ENCODE results near the gene NHERF2. TPM values are rescaled to one million over a fixed set of nuclear protein-coding genes. Genes with fewer than 3 reads are reported as not detected.

Gene NHERF2
- total and polyA plus RNA-seq, 2 of the 4 experiments (the other 2 are of a cell fraction): 18.6 to 77.8 TPM

DNA sequence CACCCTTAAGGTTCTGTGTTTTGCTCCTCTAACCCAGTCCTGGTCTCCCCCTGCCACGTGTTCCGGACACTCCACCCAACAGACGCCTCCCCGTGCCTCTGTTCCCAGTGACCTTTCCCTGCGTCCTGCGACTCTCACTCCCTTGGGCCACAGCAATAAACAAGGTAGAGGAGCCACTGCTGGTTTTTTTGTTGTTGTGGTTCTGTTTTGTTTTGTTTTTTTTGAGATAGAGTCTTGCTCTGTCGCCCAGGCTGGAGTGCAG is 10.8 kb upstream of the NHERF2 start:
- no peak overlapping the region for H4K5ac ChIP-seq (ENCODE audit: low read depth, low read length)
- no peak overlapping the region for H3K56ac ChIP-seq (ENCODE audit: extremely low read depth, insufficient read depth, low read length)
- H3K4me1 ChIP-seq (ENCODE audit: control insufficient read depth, insufficient read depth, low read length): peaks cover 3% of the 10 kb centered on the region; the same call in 1 of the 2 replicates
- H3K9me1 ChIP-seq (ENCODE audit: insufficient read depth, low read length): peaks cover 6% of the 10 kb centered on the region
- no peaks in the 10 kb centered on the region for H3K9me3 ChIP-seq (ENCODE audit: control insufficient read depth, insufficient read depth, low read length)
- no peak overlapping the region; the same call in 1 of the 2 replicates for H3K23ac ChIP-seq (ENCODE audit: low read depth, low read length)
- ATAC-seq (ENCODE audit: low read depth) (no peak), DNase-seq (no peak)
- no peak overlapping the region for H4K8ac ChIP-seq (ENCODE audit: low read depth in 2 of 2, low read length in 2 of 2)
- dilution Hi-C loops (cut with HindIII; ENCODE audit: low sequenced_read_pairs, unreplicated experiment) (no loop called here), intact Hi-C loops (cut with micrococcal nuclease) (no loop called here), in situ Hi-C loops (cut with MboI; ENCODE audit: low sequenced_read_pairs) (no loop called here)
- H2AK5ac ChIP-seq (ENCODE audit: low read depth, low read length): peak overlapping the region; percentile 74
- POLR2A ChIA-PET (ENCODE audit: unreplicated experiment): no interaction called here
- H4K91ac ChIP-seq (ENCODE audit: insufficient read depth, low read depth, low read length): peak overlapping the region; percentile 6; the same call in 1 of the 2 replicates
- H2BK120ac ChIP-seq (ENCODE audit: low read depth, low read length): peak overlapping the region; percentile 14
- H2AK9ac ChIP-seq (replicated peaks; ENCODE audit: low read depth, low read length, poor library complexity): peak overlapping the region; percentile 72
- H4K20me1 ChIP-seq (ENCODE audit: insufficient read depth, low read length): no peaks in the 10 kb centered on the region
- CTCF ChIA-PET: interaction anchor here (1.4 kb wide), 1 partner anchor 125 kb away, joined by 3 read pairs; no protein-coding TSS in a partner anchor
- H3K36me3 ChIP-seq (ENCODE audit: control insufficient read depth, insufficient read depth, low read length): no peaks in the 10 kb centered on the region
- no peak overlapping the region; the same call in 2 of the 3 replicates for H2BK15ac ChIP-seq (ENCODE audit: low read depth, low read length)
- no peak overlapping the region for H2BK5ac ChIP-seq (ENCODE audit: low read depth, low read length, poor library complexity, severe bottlenecking)
- H3K79me1 ChIP-seq (ENCODE audit: low read depth in 1 of 2, low read length in 2 of 2): peaks cover 0 to 2% of the 10 kb centered on the region in 2 experiments; a peak in 2 of 4 replicates
- peak overlapping the region; percentile 81 for H3K4ac ChIP-seq (ENCODE audit: low read depth, low read length)
- no peak overlapping the region for H3K4me2 ChIP-seq (ENCODE audit: low read depth, low read length)
- peak overlapping the region; percentile 72 for H2AFZ ChIP-seq (replicated peaks; ENCODE audit: low read length, poor library complexity)
- peaks cover 18% of the 10 kb centered on the region; the same call in 1 of the 2 replicates for H3K27me3 ChIP-seq (ENCODE audit: control insufficient read depth, insufficient read depth, low read length)
- H3K14ac ChIP-seq (replicated peaks; ENCODE audit: low read depth, low read length): peak overlapping the region; percentile 76; the same call in 1 of the 2 replicates
- H3K18ac ChIP-seq (ENCODE audit: low read depth, low read length): no peak overlapping the region
- TF ChIP-seq NFE2L2 (IDR thresholded peaks at IDR 0.05; ENCODE audit: low read depth, low read length) (no peak), FOS (IDR thresholded peaks at IDR 0.05; ENCODE audit: low read depth, low read length) (no peak), BHLHE40 (IDR thresholded peaks at IDR 0.05; ENCODE audit: low read depth, low read length) (no peak), RFX5 (IDR thresholded peaks at IDR 0.05; ENCODE audit: low read depth, low read length) (no peak), MXI1 (IDR thresholded peaks at IDR 0.05; ENCODE audit: borderline replicate concordance, low read depth, low read length) (no peak), RAD21 (IDR thresholded peaks at IDR 0.05; ENCODE audit: low read length) (no peak), MAZ (IDR thresholded peaks at IDR 0.05; ENCODE audit: borderline replicate concordance, low read depth, low read length) (no peak), RCOR1 (IDR thresholded peaks at IDR 0.05; ENCODE audit: insufficient replicate concordance, low read length) (no peak)
- TF ChIP-seq, protein P1, sequence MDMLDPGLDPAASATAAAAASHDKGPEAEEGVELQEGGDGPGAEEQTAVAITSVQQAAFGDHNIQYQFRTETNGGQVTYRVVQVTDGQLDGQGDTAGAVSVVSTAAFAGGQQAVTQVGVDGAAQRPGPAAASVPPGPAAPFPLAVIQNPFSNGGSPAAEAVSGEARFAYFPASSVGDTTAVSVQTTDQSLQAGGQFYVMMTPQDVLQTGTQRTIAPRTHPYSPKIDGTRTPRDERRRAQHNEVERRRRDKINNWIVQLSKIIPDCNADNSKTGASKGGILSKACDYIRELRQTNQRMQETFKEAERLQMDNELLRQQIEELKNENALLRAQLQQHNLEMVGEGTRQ (IDR thresholded peaks at IDR 0.05; ENCODE audit: low read depth, low read length): no peak
- H3K27ac ChIP-seq (ENCODE audit: insufficient read depth, low read length): no peak overlapping the region
- H3K9ac ChIP-seq (ENCODE audit: low read depth, low read length): no peak overlapping the region
- BruUV-seq (replicated peaks): no TSS peak
- H3K4me3 ChIP-seq (ENCODE audit: insufficient read depth, low read depth, low read length): no peak overlapping the region
- WGBS, 2 experiments (ENCODE audit: extremely low coverage in 2 of 2, insufficient read length in 1 of 2): no CpG with 5 or more reads among the region's 7 CpGs
- H2BK20ac ChIP-seq (ENCODE audit: low read depth, low read length): no peak overlapping the region
